ENCODE measurements around the gene NKIRAS1.

- TF ChIP-seq POLR2A (IDR thresholded peaks at IDR 0.05) (no peak), CTCF (IDR thresholded peaks at IDR 0.05) (no peak)
These were observed 14.8 kb upstream of the NKIRAS1 start for GRCh38 chr3:23931597-23931996.

Data from thyroid gland (tissue), 4 donors.